ENCODE results near the gene DUSP18. TPM values are rescaled to one million over a fixed set of nuclear protein-coding genes. Genes with fewer than 3 reads are reported as not detected.
"Not testable (repeated sequence)": the region's sequence is repeated elsewhere in the genome, so short reads cannot be mapped to it uniquely, and the experiment has no call there.

DUSP18 gene
- total RNA-seq = 9.5 TPM

GRCh38 chr22:30667494-30668385 is at the start of gene DUSP18:
TSS of gene DUSP18 (minus strand) at chr22:30667875. CDS start at chr22:30664003, 3,872 bp downstream.
- peak; percentile 95 for DNase-seq (ENCODE audit: low spot score)

- no peak for DNase-seq (ENCODE audit: low spot score)
These were observed 46.4 kb upstream of the DUSP18 start for GRCh38 chr22:30714062-30714461.

GRCh38 chr22:30712094-30712493 is 44.4 kb upstream of the DUSP18 start:
- no peak for DNase-seq (ENCODE audit: low spot score)

- not testable (repeated sequence) for DNase-seq (ENCODE audit: low spot score)
These were observed 42.3 kb upstream of the DUSP18 start for GRCh38 chr22:30709980-30710379.

GRCh38 chr22:30705710-30706651 is 38.3 kb upstream of the DUSP18 start:
- no peak for DNase-seq (ENCODE audit: low spot score)

- DNase-seq (ENCODE audit: low spot score) = no peak
These were observed 37.3 kb upstream of the DUSP18 start for GRCh38 chr22:30704978-30705377.

- DNase-seq (ENCODE audit: low spot score) = no peak
These were observed 35.2 kb upstream of the DUSP18 start for GRCh38 chr22:30702856-30703255.

- DNase-seq (ENCODE audit: low spot score) = no peak
These were observed 34.2 kb upstream of the DUSP18 start for GRCh38 chr22:30701872-30702271.

- DNase-seq (ENCODE audit: low spot score) = no peak
These were observed 30.3 kb upstream of the DUSP18 start for GRCh38 chr22:30697975-30698374.

GRCh38 chr22:30695871-30696655 is 28.4 kb upstream of the DUSP18 start:
- no peak for DNase-seq (ENCODE audit: low spot score)

GRCh38 chr22:30695351-30695851 is 27.7 kb upstream of the DUSP18 start:
- no peak for DNase-seq (ENCODE audit: low spot score)

- peak; percentile 44 for DNase-seq (ENCODE audit: low spot score)
These were observed 27.1 kb upstream of the DUSP18 start, which contains the start of gene OSBP2 for GRCh38 chr22:30694640-30695350. TSS of gene OSBP2 (plus strand) at chr22:30694874. CDS start at chr22:30694910, 36 bp downstream.

GRCh38 chr22:30694171-30694639 is 26.5 kb upstream of the DUSP18 start:
- peak; percentile 44 for DNase-seq (ENCODE audit: low spot score)

GRCh38 chr22:30691204-30691603 is 23.5 kb upstream of the DUSP18 start:
- no peak for DNase-seq (ENCODE audit: low spot score)

- no peak for DNase-seq (ENCODE audit: low spot score)
These were observed 21.9 kb upstream of the DUSP18 start for GRCh38 chr22:30689622-30690021.

- DNase-seq (ENCODE audit: low spot score) = no peak
These were observed 19.7 kb upstream of the DUSP18 start for GRCh38 chr22:30687358-30687757.

GRCh38 chr22:30685178-30685577 is 17.5 kb upstream of the DUSP18 start:
- no peak for DNase-seq (ENCODE audit: low spot score)

- DNase-seq (ENCODE audit: low spot score) = no peak
These were observed 14.2 kb upstream of the DUSP18 start for GRCh38 chr22:30681831-30682230.

- no peak for DNase-seq (ENCODE audit: low spot score)
These were observed 13.5 kb upstream of the DUSP18 start for GRCh38 chr22:30680991-30681770.
